Measurements from ENCODE around the gene MCM3AP.

Gene MCM3AP

DNA sequence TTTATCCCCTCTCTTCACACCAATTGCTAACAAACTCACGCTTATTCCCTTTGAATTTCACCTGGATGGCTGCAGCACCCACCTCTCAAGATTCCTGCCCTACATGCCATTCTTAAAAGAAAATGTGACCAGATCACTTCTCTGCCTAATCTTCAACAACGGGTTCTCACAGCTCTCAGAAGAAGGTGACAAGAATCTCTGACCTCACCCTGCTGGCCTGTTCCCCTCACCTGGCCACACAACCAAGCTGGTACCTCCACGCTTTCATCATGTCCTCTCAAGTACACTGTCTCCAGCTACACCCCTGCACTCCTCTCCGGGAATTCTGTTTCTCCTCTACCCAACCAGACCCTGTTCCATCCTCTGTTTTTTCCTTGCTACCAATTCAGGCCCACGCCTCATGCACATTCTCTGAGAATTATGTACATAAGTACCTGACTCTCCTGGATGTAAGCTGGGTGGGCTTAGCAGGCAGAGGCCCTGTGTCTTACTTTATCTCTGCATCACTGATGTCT is 50.9 kb downstream of the MCM3AP start:
- ATAC-seq, result no peak
- TF ChIP-seq, protein P1, sequence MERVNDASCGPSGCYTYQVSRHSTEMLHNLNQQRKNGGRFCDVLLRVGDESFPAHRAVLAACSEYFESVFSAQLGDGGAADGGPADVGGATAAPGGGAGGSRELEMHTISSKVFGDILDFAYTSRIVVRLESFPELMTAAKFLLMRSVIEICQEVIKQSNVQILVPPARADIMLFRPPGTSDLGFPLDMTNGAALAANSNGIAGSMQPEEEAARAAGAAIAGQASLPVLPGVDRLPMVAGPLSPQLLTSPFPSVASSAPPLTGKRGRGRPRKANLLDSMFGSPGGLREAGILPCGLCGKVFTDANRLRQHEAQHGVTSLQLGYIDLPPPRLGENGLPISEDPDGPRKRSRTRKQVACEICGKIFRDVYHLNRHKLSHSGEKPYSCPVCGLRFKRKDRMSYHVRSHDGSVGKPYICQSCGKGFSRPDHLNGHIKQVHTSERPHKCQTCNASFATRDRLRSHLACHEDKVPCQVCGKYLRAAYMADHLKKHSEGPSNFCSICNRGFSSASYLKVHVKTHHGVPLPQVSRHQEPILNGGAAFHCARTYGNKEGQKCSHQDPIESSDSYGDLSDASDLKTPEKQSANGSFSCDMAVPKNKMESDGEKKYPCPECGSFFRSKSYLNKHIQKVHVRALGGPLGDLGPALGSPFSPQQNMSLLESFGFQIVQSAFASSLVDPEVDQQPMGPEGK (CRISPR knock-in tag; IDR thresholded peaks at IDR 0.05; ENCODE audit: borderline replicate concordance), result no peak
- TF ChIP-seq SNAI2 (CRISPR knock-in tag; IDR thresholded peaks at IDR 0.05) (no peak), CSDC2 (CRISPR knock-in tag; IDR thresholded peaks at IDR 0.05) (no peak), OSR1 (CRISPR knock-in tag; IDR thresholded peaks at IDR 0.05) (no peak), ZFP30 (CRISPR knock-in tag; IDR thresholded peaks at IDR 0.05) (no peak), ZNF8 (CRISPR knock-in tag; IDR thresholded peaks at IDR 0.05) (no peak), GLIS3 (CRISPR knock-in tag; IDR thresholded peaks at IDR 0.05) (no peak), ESRRG (CRISPR knock-in tag; IDR thresholded peaks at IDR 0.05) (no peak), PPARA (CRISPR knock-in tag; IDR thresholded peaks at IDR 0.05; ENCODE audit: borderline replicate concordance) (no peak), TCF4 (CRISPR knock-in tag; IDR thresholded peaks at IDR 0.05; ENCODE audit: borderline replicate concordance) (no peak), ISL1 (CRISPR knock-in tag; IDR thresholded peaks at IDR 0.05) (no peak), TOX (CRISPR knock-in tag; IDR thresholded peaks at IDR 0.05; ENCODE audit: borderline replicate concordance) (no peak), ARNTL (CRISPR knock-in tag; IDR thresholded peaks at IDR 0.05; ENCODE audit: borderline replicate concordance, low read depth) (no peak), ZNF70 (CRISPR knock-in tag; IDR thresholded peaks at IDR 0.05) (no peak), RARB (CRISPR knock-in tag; IDR thresholded peaks at IDR 0.05) (no peak)
- TF ChIP-seq, protein P2, sequence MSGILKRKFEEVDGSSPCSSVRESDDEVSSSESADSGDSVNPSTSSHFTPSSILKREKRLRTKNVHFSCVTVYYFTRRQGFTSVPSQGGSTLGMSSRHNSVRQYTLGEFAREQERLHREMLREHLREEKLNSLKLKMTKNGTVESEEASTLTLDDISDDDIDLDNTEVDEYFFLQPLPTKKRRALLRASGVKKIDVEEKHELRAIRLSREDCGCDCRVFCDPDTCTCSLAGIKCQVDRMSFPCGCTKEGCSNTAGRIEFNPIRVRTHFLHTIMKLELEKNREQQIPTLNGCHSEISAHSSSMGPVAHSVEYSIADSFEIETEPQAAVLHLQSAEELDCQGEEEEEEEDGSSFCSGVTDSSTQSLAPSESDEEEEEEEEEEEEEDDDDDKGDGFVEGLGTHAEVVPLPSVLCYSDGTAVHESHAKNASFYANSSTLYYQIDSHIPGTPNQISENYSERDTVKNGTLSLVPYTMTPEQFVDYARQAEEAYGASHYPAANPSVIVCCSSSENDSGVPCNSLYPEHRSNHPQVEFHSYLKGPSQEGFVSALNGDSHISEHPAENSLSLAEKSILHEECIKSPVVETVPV (CRISPR knock-in tag; IDR thresholded peaks at IDR 0.05), result no peak
- TF ChIP-seq, protein P3, sequence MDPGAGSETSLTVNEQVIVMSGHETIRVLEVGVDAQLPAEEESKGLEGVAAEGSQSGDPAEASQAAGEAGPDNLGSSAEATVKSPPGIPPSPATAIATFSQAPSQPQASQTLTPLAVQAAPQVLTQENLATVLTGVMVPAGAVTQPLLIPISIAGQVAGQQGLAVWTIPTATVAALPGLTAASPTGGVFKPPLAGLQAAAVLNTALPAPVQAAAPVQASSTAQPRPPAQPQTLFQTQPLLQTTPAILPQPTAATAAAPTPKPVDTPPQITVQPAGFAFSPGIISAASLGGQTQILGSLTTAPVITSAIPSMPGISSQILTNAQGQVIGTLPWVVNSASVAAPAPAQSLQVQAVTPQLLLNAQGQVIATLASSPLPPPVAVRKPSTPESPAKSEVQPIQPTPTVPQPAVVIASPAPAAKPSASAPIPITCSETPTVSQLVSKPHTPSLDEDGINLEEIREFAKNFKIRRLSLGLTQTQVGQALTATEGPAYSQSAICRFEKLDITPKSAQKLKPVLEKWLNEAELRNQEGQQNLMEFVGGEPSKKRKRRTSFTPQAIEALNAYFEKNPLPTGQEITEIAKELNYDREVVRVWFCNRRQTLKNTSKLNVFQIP (CRISPR knock-in tag; IDR thresholded peaks at IDR 0.05; ENCODE audit: borderline replicate concordance, low read depth), result no peak
- TF ChIP-seq, protein P4, sequence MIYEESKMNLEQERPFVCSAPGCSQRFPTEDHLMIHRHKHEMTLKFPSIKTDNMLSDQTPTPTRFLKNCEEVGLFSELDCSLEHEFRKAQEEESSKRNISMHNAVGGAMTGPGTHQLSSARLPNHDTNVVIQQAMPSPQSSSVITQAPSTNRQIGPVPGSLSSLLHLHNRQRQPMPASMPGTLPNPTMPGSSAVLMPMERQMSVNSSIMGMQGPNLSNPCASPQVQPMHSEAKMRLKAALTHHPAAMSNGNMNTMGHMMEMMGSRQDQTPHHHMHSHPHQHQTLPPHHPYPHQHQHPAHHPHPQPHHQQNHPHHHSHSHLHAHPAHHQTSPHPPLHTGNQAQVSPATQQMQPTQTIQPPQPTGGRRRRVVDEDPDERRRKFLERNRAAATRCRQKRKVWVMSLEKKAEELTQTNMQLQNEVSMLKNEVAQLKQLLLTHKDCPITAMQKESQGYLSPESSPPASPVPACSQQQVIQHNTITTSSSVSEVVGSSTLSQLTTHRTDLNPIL (CRISPR knock-in tag; IDR thresholded peaks at IDR 0.05; ENCODE audit: low read depth), result no peak
- TF ChIP-seq, protein P5, sequence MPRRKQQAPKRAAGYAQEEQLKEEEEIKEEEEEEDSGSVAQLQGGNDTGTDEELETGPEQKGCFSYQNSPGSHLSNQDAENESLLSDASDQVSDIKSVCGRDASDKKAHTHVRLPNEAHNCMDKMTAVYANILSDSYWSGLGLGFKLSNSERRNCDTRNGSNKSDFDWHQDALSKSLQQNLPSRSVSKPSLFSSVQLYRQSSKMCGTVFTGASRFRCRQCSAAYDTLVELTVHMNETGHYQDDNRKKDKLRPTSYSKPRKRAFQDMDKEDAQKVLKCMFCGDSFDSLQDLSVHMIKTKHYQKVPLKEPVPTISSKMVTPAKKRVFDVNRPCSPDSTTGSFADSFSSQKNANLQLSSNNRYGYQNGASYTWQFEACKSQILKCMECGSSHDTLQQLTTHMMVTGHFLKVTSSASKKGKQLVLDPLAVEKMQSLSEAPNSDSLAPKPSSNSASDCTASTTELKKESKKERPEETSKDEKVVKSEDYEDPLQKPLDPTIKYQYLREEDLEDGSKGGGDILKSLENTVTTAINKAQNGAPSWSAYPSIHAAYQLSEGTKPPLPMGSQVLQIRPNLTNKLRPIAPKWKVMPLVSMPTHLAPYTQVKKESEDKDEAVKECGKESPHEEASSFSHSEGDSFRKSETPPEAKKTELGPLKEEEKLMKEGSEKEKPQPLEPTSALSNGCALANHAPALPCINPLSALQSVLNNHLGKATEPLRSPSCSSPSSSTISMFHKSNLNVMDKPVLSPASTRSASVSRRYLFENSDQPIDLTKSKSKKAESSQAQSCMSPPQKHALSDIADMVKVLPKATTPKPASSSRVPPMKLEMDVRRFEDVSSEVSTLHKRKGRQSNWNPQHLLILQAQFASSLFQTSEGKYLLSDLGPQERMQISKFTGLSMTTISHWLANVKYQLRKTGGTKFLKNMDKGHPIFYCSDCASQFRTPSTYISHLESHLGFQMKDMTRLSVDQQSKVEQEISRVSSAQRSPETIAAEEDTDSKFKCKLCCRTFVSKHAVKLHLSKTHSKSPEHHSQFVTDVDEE (CRISPR knock-in tag; IDR thresholded peaks at IDR 0.05), result no peak

DNA sequence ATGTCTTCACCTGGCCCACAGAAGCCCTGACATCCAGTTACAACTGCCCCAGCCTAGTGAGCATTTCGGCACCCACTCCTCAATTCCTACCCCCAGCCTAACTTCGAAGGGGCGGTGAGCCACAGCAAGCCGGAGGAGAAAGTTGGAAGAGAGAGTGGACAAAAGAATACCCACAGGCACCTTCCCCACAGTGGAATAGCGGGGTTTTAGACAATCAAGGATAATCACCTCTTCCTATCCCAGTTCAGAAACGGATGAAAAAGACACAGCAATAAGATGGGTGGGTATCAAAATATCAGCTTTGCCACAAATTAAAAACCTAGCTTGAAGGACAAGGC is 55.5 kb downstream of the MCM3AP start:
- no peak for ATAC-seq
- TF ChIP-seq CSDC2 (CRISPR knock-in tag; IDR thresholded peaks at IDR 0.05) (no peak), ZNF565 (CRISPR knock-in tag; conservative IDR thresholded peaks at IDR 0.05; ENCODE audit: low read depth) (no peak), ESRRG (CRISPR knock-in tag; IDR thresholded peaks at IDR 0.05) (no peak), TCF4 (CRISPR knock-in tag; IDR thresholded peaks at IDR 0.05; ENCODE audit: borderline replicate concordance) (no peak), ZC3H10 (CRISPR knock-in tag; IDR thresholded peaks at IDR 0.05) (no peak), ISL1 (CRISPR knock-in tag; IDR thresholded peaks at IDR 0.05) (no peak), ARNTL (CRISPR knock-in tag; IDR thresholded peaks at IDR 0.05; ENCODE audit: borderline replicate concordance, low read depth) (no peak), ZNF8 (CRISPR knock-in tag; IDR thresholded peaks at IDR 0.05) (no peak), ZFP3 (CRISPR knock-in tag; IDR thresholded peaks at IDR 0.05) (no peak), ZNF70 (CRISPR knock-in tag; IDR thresholded peaks at IDR 0.05) (no peak), TOX (CRISPR knock-in tag; IDR thresholded peaks at IDR 0.05; ENCODE audit: borderline replicate concordance) (no peak), RARB (CRISPR knock-in tag; IDR thresholded peaks at IDR 0.05) (no peak)
- TF ChIP-seq, protein P4 (CRISPR knock-in tag; IDR thresholded peaks at IDR 0.05; ENCODE audit: low read depth), result no peak
